Measurements from ENCODE around the gene THOC6. TPM values are rescaled to one million over a fixed set of nuclear protein-coding genes. Genes with fewer than 3 reads are reported as not detected.
A peak's percentile ranks its signal among the peaks of the same experiment; 100 is the strongest.

THOC6 gene
- total RNA-seq, 2 experiments from 2014 or later: 12.0 to 12.9 TPM

- H3K4me3 Mint-ChIP-seq: no peak overlapping the region
- Histone ChIP-seq H3K4me1 (ENCODE audit: insufficient read depth, low read length) (peaks cover 19% of the 10 kb centered on the region), H3K4me3 (ENCODE audit: low read length) (no peak overlapping the region), H3K27me3 (ENCODE audit: control insufficient read depth in 1 of 2, insufficient read depth in 2 of 2, low read length in 2 of 2) (peaks cover 68 to 77% of the 10 kb centered on the region in 2 experiments), H3K36me3 (ENCODE audit: insufficient read depth, low read length) (no peaks in the 10 kb centered on the region), H3K9me3 (ENCODE audit: control insufficient read depth in 1 of 2, insufficient read depth in 1 of 2, low read length in 2 of 2) (peaks cover 0 to 25% of the 10 kb centered on the region in 2 experiments), H3K27ac (ENCODE audit: low read depth in 1 of 2, low read length in 2 of 2) (no peak overlapping the region)
- ChIA-PET POLR2A (no interaction called here), CTCF (no interaction called here)
- H3K4me1 Mint-ChIP-seq (ENCODE audit: low read depth): peaks cover 17% of the 10 kb centered on the region
- no peaks in the 10 kb centered on the region for H3K9me3 Mint-ChIP-seq
- ATAC-seq (ENCODE audit: poor library complexity) (no peak), DNase-seq (no peak)
- H3K36me3 Mint-ChIP-seq (ENCODE audit: low read depth): no peaks in the 10 kb centered on the region
- intact Hi-C loops (cut with DNase I, micrococcal nuclease): no loop called here
- H3K27ac Mint-ChIP-seq: no peak overlapping the region
- no peak for TF ChIP-seq CTCF (IDR thresholded peaks at IDR 0.05)
- H3K27me3 Mint-ChIP-seq: peaks cover 85% of the 10 kb centered on the region
Observed at GRCh38 chr16:3035972-3036725, 12.3 kb downstream of the THOC6 start.

- H3K36me3 Mint-ChIP-seq (ENCODE audit: low read depth): no peaks in the 10 kb centered on the region
- ChIA-PET POLR2A (interaction anchor here (0.6 kb wide), 1 partner anchor 22 kb away, joined by 4 read pairs; no protein-coding TSS in a partner anchor), CTCF (interaction anchor here (0.7 kb wide), 1 partner anchor 536 kb away, joined by 3 read pairs; no protein-coding TSS in a partner anchor)
- ATAC-seq (ENCODE audit: poor library complexity): no peak
- H3K27ac ChIP-seq (ENCODE audit: low read depth in 1 of 2, low read length in 2 of 2): no peak within 1 kb of the TSS
- no peaks in the 10 kb centered on the region for H3K36me3 ChIP-seq (ENCODE audit: insufficient read depth, low read length)
- H3K9me3 Mint-ChIP-seq: no peaks in the 10 kb centered on the region
- H3K4me3 Mint-ChIP-seq: peak within 1 kb of the TSS; percentile 37
- peaks cover 83% of the 10 kb centered on the region for H3K27me3 Mint-ChIP-seq
- H3K4me3 ChIP-seq (ENCODE audit: low read length): no peak within 1 kb of the TSS
- TF ChIP-seq CTCF (IDR thresholded peaks at IDR 0.05): no peak
- intact Hi-C loops (cut with DNase I, micrococcal nuclease): no loop called here
- DNase-seq: no peak
- H3K4me1 ChIP-seq (ENCODE audit: insufficient read depth, low read length): peaks cover 16% of the 10 kb centered on the region
- H3K4me1 Mint-ChIP-seq (ENCODE audit: low read depth): peaks cover 13% of the 10 kb centered on the region
- H3K9me3 ChIP-seq (ENCODE audit: control insufficient read depth in 1 of 2, insufficient read depth in 1 of 2, low read length in 2 of 2): peaks cover 0 to 25% of the 10 kb centered on the region in 2 experiments
- no peak within 1 kb of the TSS for H3K27ac Mint-ChIP-seq
- peaks cover 66 to 82% of the 10 kb centered on the region in 2 experiments for H3K27me3 ChIP-seq (ENCODE audit: control insufficient read depth in 1 of 2, insufficient read depth in 2 of 2, low read length in 2 of 2)
Observed at GRCh38 chr16:3036726-3037315, 13.0 kb downstream of the THOC6 start, which contains the start of gene BICDL2. TSS of gene BICDL2 (minus strand) at chr16:3036944. CDS start at chr16:3035496, 1,448 bp downstream.

GRCh38 chr16:3038256-3038655 is 14.4 kb downstream of the THOC6 start:
- Histone ChIP-seq H3K4me3 (ENCODE audit: low read length) (no peak overlapping the region), H3K9me3 (ENCODE audit: control insufficient read depth in 1 of 2, insufficient read depth in 1 of 2, low read length in 2 of 2) (peaks cover 0 to 20% of the 10 kb centered on the region in 2 experiments), H3K27ac (ENCODE audit: low read depth in 1 of 2, low read length in 2 of 2) (no peak overlapping the region), H3K27me3 (ENCODE audit: control insufficient read depth in 1 of 2, insufficient read depth in 2 of 2, low read length in 2 of 2) (peaks cover 68 to 79% of the 10 kb centered on the region in 2 experiments), H3K36me3 (ENCODE audit: insufficient read depth, low read length) (no peaks in the 10 kb centered on the region), H3K4me1 (ENCODE audit: insufficient read depth, low read length) (peaks cover 16% of the 10 kb centered on the region)
- CTCF ChIA-PET: no interaction called here
- DNase-seq (no peak), ATAC-seq (ENCODE audit: poor library complexity) (no peak)
- POLR2A ChIA-PET: no interaction called here
- intact Hi-C loops (cut with DNase I, micrococcal nuclease): no loop called here
- TF ChIP-seq CTCF (IDR thresholded peaks at IDR 0.05): no peak
- Mint-ChIP-seq H3K4me3 (no peak overlapping the region), H3K36me3 (ENCODE audit: low read depth) (no peaks in the 10 kb centered on the region), H3K27me3 (peaks cover 86% of the 10 kb centered on the region), H3K27ac (no peak overlapping the region), H3K9me3 (no peaks in the 10 kb centered on the region), H3K4me1 (ENCODE audit: low read depth) (peaks cover 13% of the 10 kb centered on the region)
